Caki2 (cell line): ENCODE results near the gene GATAD1. TPM values are rescaled to one million over a fixed set of nuclear protein-coding genes. Genes with fewer than 3 reads are reported as not detected.
"Not testable (repeated sequence)": the region's sequence is repeated elsewhere in the genome, so short reads cannot be mapped to it uniquely, and the experiment has no call there.

ENCODE experiments used
- DNase-seq: peaks from one replicate; pipeline ENCODE4 v3.0.0-alpha.2; 2015; ENCODE audit warnings: low read depth
- in situ Hi-C: cut with HindIII; loops from 2 replicates; pipeline ENCODE4 v1.10.0; 2016; ENCODE audit warnings: low sequenced_read_pairs, low pct_unique_long_range_greater_than_20kb, mixed read lengths
- total RNA-seq: library from RNA; depleted of rRNA; stranded (reverse); fragments of >200 nt; shearing (Covaris generic); gene quantifications from 2 replicates; pipeline ENCODE4 v1.2.3, GENCODE V29; 2014; ENCODE audit warnings: low replicate concordance; rRNA removed

The GATAD1 gene
- 10.2 and 13.5 TPM in 2 replicates for total RNA-seq

DNA sequence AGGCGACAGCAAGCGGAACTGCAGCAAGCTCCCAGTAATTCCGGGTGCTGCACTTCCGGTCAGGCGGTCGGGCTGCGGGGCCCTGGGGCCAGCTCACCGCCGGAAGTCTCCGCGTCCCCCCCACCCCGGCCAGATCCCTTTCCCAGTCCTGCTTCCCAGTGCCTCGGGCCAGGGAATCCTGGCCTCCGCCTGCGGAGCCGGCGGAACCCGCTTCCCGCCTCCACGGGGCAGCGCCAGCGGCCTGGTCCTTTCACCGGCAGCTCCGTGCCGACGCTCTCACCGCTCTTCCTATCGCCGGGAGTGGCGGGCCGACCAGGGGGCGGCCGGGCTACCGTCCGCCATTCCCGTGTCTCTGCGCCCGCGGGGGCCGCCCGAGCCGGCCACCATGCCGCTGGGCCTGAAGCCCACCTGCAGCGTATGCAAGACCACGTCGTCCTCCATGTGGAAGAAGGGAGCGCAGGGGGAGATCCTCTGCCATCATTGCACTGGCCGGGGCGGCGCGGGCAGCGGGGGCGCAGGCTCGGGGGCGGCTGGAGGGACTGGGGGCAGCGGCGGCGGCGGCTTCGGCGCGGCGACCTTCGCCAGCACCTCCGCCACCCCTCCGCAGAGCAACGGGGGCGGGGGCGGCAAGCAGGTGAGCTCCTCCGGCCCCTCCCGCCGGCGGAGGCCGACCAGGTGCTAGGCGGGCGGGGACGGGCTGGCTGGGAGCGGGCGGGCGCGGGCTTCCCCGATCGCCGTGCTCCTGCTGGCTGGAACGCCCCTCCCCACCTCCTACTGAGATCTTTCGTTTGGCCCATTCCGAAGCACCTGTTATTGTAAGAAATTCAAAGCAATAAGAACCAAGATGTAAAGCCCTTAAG, at the start of gene GATAD1:
TSS of gene GATAD1 (plus strand) at position 138 of the 860 bp plus-strand sequence. CDS start at position 386, 248 bp downstream.
- DNase-seq: no peak

DNA sequence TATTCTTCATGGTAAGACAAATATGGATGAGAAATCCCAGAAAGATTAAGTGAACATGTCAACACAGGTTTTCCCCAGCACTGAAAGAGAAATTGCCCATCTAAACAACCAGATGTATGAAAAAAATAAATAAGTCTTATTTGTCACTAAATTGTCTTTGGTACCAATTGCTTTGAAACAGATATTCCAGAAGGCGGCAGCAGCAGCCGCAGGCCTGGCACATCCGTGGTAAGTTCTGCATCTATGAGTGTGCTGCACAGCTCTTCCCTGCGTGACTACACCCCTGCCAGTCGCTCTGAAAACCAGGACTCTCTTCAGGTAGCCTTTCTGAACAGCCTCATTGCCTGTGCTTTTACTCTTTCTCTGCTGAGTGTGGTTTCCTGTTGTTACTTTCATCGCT, 49.7 kb upstream of the GATAD1 start:
- no peak for DNase-seq
- in situ Hi-C loops: no loop called here

More for the DNA sequence above, at the start of gene GATAD1:
- in situ Hi-C loops: no loop called here

DNA sequence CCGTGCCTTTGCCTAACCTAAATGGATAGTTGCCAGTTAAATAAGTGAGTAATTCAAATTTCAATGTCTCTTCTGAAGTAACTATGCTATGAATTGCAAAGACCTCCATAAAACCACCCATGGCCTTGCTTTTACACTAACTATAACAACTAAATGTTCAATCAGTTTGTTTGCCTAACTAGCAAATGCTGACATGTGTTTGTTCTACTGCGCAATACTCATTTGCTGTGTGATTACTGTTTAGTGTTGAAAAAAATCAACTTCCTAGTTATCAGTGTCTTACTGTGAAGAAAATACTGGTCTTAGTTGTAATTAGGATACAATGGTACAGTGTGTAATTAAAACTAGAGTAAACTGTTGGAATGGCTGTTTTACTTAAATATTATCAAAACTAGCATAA, 47.3 kb upstream of the GATAD1 start:
- in situ Hi-C loops: no loop called here
- DNase-seq: no peak

GRCh38 chr7:92402920-92403759, 44.1 kb upstream of the GATAD1 start:
- in situ Hi-C loops: no loop called here

DNA sequence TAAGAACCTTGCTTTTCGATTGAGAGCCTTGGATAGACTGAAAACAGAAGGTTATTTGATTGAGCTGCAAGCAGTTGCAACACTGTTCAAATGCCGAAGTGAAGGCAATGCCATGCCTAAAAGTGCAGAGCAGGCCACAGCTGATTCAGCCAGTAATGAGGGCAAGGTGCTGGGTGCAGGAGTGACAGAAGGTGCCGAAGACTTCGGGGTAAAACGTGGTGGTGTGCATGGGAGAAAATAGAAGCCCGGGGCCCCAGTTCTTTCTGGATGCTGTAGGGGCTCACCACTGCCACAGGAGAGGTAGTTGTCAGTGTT, 43.6 kb upstream of the GATAD1 start:
- in situ Hi-C loops: no loop called here
- DNase-seq: no peak

More at GRCh38 chr7:92402920-92403759, 44.1 kb upstream of the GATAD1 start:
- no peak for DNase-seq

DNA sequence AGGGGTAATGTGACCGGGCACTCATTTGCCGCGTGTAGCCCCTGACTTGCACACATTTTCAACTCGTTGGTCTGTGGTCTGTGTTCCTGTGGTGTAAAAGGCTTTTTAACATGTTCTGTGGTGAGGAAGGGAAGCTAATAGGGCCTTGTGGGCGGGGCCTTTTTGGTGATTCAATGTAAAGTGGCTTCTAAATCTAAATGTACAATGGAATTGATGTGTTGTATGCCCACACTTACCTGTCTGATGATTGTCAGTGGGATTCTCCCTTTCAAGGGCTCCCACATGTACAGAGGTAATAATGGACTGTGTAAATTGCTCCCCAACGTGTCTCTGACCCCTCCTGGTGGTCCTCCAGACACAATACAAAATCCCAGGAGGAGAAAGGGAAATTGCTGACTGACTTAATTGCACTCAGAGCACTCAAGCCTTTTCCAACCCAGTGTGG, 43.1 kb upstream of the GATAD1 start:
- in situ Hi-C loops: no loop called here
- DNase-seq: no peak

DNA sequence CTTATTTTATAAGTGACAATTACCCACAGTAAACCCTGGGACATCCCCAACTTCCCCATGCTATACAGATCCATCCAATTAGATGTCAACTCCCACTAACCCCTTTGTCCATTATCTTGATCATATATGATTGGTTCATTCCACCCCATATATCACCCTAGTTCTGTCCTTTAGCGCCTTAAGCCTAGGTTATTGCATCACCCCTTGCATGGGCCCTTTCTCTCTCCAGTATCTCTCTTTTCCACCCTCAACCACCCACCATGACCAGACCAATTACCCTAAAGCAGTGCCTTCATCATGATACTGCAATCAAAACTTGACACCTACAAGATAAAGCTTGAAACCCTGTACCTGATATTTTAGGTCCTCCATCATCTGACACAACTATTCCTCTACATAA, 37.9 kb upstream of the GATAD1 start:
- DNase-seq: no peak
- in situ Hi-C loops: no loop called here

DNA sequence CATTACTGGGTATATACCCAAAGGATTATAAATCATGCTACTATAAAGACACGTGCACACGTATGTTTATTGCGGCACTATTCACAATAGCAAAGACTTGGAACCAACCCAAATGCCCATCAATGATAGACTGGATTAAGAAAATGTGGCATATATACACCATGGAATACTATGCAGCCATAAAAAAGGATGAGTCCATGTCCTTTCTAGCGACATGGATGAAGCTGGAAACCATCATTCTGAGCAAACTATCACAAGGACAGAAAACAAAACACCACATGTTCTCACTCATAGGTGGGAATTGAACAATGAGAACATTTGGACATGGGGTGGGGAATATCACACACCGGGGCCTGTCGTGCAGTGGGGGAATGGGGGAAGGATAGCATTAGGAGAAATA, 37.1 kb upstream of the GATAD1 start:
- DNase-seq, in situ Hi-C loops: not testable (repeated sequence)

DNA sequence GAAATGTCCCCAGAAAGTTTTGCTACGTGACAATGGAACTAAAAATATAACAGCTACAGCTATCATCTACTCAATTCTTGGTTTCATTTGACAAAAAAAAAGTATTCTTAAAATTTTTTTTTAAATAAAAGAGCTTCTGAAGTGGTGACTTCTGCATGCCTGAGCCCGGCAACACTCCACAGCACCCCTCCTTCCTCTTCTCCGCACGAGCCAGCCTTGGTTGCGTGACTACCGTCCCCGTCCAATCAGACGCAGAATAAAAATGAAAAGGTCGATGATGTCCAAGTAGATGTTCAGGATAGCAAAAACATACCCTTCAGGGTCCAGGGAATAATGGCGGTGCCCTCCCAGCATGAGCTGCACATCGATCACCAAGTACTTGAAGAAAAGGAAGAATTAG, 34.5 kb upstream of the GATAD1 start:
- DNase-seq: no peak
- in situ Hi-C loops: no loop called here

- DNase-seq: no peak
- in situ Hi-C loops: no loop called here
Observed at GRCh38 chr7:92413550-92413949, 33.7 kb upstream of the GATAD1 start.

GRCh38 chr7:92415225-92415624, 32.1 kb upstream of the GATAD1 start:
- DNase-seq: no peak
- in situ Hi-C loops: no loop called here

- DNase-seq: no peak
- in situ Hi-C loops: no loop called here
Observed at GRCh38 chr7:92417913-92418312, 29.4 kb upstream of the GATAD1 start.

DNA sequence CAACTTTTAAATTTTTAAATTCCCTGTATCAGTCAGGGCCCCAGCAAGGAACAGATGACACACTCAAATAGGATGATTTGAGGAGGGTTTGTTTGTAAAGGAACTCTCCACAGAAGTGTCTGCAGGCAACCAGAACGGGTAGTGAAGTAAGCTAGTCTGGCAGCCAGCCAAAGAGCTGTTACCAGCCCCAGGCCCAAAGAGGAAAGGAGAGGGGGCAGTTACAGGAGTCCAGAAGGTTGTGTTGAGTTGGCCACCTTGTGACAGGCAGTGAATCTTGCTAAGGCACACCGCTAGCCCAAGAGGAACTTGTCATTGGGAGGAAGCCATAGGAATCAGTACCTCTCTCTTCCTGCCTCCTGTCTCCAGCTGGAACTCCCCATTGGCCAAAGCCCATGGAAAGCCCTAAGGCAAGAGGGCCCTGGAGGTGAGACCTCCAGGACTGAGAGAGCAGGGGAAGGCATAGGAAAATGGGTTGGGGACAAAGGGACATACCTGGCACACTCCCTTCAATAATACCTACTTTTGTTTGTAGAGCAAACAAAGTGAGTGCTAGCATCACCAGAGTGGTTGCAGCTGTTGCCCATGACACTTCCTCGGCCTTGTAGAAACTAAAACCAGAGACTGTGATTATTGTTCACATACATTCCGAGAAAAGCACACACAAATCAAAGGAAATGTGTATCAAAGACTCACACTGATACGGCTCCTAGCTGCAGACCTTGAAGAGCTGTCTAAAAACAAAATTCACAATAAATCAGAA, 25.4 kb upstream of the GATAD1 start:
- DNase-seq: peak; percentile 2
- in situ Hi-C loops: no loop called here

DNA sequence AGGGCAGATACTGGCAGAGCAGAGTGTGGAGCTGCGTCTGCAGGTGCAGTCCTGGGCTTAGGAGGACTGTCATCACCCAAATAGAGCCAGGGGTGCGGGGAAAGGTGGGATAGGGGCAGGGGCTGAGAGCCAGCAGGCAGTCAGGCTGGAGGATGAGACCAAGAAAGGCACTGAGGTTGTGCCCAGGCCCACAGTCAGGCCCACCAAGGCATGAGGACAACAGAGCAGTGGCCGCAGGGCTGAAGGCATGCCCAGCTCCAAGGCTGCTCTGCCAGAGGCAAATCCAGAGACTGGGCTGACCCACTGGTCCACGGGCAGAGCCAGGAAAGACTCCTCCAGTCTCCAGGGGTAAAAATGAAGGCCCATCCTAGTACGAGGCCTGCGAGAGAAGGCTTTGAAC, 24.4 kb upstream of the GATAD1 start:
- in situ Hi-C loops: no loop called here
- DNase-seq: no peak

DNA sequence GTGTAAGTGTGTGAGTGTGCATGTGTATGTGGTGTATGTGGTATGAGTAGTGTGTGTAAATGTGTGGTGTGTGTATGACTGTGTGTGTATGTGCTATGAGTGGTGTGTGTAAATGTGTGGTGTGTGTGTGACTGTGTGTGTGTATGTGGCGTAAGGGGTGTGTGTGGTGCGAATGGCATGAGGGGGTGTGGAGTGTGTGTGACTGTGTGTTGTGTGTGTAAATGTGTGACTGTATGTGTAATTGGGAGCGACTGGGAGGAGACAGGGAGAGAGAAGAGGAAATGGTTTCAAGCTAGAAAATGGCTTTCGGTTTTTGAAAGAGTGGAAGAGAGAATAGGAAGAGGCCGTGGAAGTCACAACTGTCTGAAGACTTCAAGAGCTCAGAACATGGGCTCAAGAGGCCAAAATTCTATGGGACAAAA, 23.6 kb upstream of the GATAD1 start:
- no peak for DNase-seq
- in situ Hi-C loops: no loop called here

GRCh38 chr7:92425311-92425947, 21.9 kb upstream of the GATAD1 start:
- in situ Hi-C loops: no loop called here
- no peak for DNase-seq

DNA sequence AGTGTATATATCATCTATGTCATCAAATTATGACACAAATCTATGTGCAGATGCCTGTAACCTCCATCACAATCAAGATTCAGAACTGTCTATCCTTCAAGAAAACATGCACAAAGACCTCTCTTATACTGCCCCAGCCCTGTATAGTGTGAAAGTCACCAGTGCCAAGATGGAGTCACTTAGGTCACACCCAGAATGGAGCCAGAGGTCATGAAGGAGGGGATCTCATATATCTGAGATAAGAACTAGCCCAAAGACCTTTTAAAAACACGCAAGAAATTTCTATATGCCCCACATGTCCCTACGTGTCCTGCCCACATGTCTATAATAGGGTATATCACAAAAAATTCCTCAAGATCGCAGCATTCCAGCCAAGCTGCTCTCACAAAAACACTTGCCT, 20.1 kb upstream of the GATAD1 start:
- in situ Hi-C loops: no loop called here
- DNase-seq: no peak

DNA sequence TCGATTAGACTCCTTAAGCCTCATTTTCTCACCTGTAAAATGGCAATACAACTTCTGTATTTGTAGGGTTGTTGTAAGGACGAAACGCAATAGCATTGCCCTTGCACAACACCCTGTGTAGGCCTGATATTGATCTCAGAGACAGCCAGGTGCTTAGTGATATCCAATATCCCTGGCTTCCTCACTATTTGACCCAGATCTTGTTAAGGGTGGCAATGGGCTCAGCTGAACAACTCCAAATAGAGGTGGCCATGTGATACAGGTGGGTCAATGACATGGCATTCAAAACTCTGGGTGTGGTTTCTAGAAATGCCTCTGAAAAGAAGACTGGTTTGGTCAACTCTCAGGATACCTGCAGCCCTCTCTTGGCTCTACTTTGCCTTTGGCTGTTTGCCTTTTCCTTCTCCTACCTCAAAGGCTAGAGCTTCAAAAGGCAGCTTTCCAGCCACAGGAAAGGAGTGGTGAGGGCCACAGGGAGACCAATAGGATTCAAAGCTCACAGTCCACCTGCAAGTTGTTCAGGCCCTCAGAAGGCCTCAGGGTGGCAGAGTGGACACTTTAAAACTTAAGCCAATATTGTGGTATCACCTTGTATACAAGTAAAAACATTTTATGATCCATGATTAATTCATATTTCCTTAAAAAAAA, 14.9 kb upstream of the GATAD1 start:
- no peak for DNase-seq
- in situ Hi-C loops: no loop called here
